Upper lobe of left lung (tissue), 6 donors: ENCODE data around the gene SUSD6. TPM values are rescaled to one million over a fixed set of nuclear protein-coding genes. Genes with fewer than 3 reads are reported as not detected.
A peak's percentile ranks its signal among the peaks of the same experiment; 100 is the strongest.

Experiments used
- ATAC-seq, 2 donors: fragments of 200-7000 bp; cut with Tn5 transposase; one replicate each; pipeline ENCODE4 v1.9.1; 2022; ENCODE audit warnings: mild to moderate bottlenecking in 2 of 2, moderate library complexity in 2 of 2; ENCODE audit not compliant: low FRiP score in 2 of 2
- DNase-seq, 2 donors: peaks; one replicate each; pipeline ENCODE4 v3.0.0-alpha.2; 2019 to 2020
- H3K27ac ChIP-seq, 4 donors: fragments of 200-600 bp; sonication (generic); one replicate each; pipeline ENCODE4 v1.5.1; 2016 to 2019
- H3K27me3 ChIP-seq, 4 donors: fragments of 200-600 bp; sonication (generic); one replicate each; pipeline ENCODE4 v1.5.1; 2017 to 2019
- H3K36me3 ChIP-seq, 4 donors: fragments of 200-600 bp; sonication (generic); one replicate each; pipeline ENCODE4 v1.5.1; 2016 to 2019
- H3K4me1 ChIP-seq, 4 donors: fragments of 200-600 bp; sonication (generic); one replicate each; pipeline ENCODE4 v1.5.1; 2018 to 2019
- H3K4me3 ChIP-seq, 4 donors: fragments of 200-600 bp; sonication (generic); one replicate each; pipeline ENCODE4 v1.5.1; 2017 to 2019; ENCODE audit warnings: mild to moderate bottlenecking in 2 of 4, moderate library complexity in 1 of 4
- H3K9me3 ChIP-seq, 4 donors: fragments of 200-600 bp; sonication (generic); one replicate each; pipeline ENCODE4 v1.5.1; 2018 to 2019
- CTCF ChIP-seq, 6 experiments: fragments of 450-650 bp in 4 of 6; fragments of 200-600 bp in 2 of 6; sonication (generic) in 2 of 6; IDR thresholded peaks; one replicate each; pipeline ENCODE4 v1.5.1; 2016 to 2019; ENCODE audit warnings: antibody characterized with exemption in 6 of 6
- EP300 ChIP-seq, 4 donors: sonication (generic); formaldehyde crosslinking; IDR thresholded peaks; one replicate each; pipeline ENCODE4 v1.5.1; 2017; ENCODE audit warnings: antibody characterized with exemption in 4 of 4, control low read depth in 2 of 4
- POLR2A ChIP-seq, 4 donors: fragments of 450-650 bp; IDR thresholded peaks; one replicate each; pipeline ENCODE4 v1.5.1; 2016 to 2017; ENCODE audit warnings: antibody characterized with exemption in 4 of 4, mild to moderate bottlenecking in 2 of 4
- POLR2AphosphoS5 ChIP-seq, 2 donors: sonication (generic); formaldehyde crosslinking; IDR thresholded peaks; one replicate each; pipeline ENCODE4 v1.5.1; 2017; ENCODE audit warnings: antibody characterized with exemption in 2 of 2
- WGBS, 2 donors: methylation state at CpG; one replicate each; pipeline ENCODE4 v1.1.5; 2017 to 2018; 5-methylcytosine and 5-hydroxymethylcytosine counted together
- total RNA-seq, 6 donors: library from RNA; depleted of rRNA in 4 of 6; stranded (reverse); fragments of >200 nt in 4 of 6; gene quantifications; one replicate each; pipeline versions ENCODE4 v1.1.0 to v1.2.1, GENCODE V29; 2016 to 2021
- donor health status: DM: no; HTN: no; CAD: no; lungs with moderate emphysema.
- donor health status: DM: no; HTN: yes; CAD: no; lungs with severe emphysema.

The SUSD6 gene
- total RNA-seq, 6 donors from 2014 or later: 63.4 to 90.4 (median 81.6) TPM

GRCh38 chr14:69754487-69754886 lies 143.1 kb downstream of the SUSD6 start:
- no peak for ATAC-seq
- no peak overlapping the region for H3K4me3 ChIP-seq
- H3K4me1 ChIP-seq: no peaks in the 10 kb centered on the region
- H3K36me3 ChIP-seq: no peaks in the 10 kb centered on the region
- TF ChIP-seq CTCF (IDR thresholded peaks at IDR 0.05): no peak
- TF ChIP-seq POLR2A (IDR thresholded peaks at IDR 0.05): no peak
- TF ChIP-seq POLR2AphosphoS5 (IDR thresholded peaks at IDR 0.05): no peak
- TF ChIP-seq EP300 (IDR thresholded peaks at IDR 0.05): no peak
- no peak for DNase-seq
- no peaks in the 10 kb centered on the region for H3K9me3 ChIP-seq
- no peak overlapping the region for H3K27ac ChIP-seq
- H3K27me3 ChIP-seq: no peaks in the 10 kb centered on the region
- WGBS, 2 donors: 94 to 97% methylated on average over 2 of the region's 2 CpGs

GRCh38 chr14:69755296-69755695 lies 143.9 kb downstream of the SUSD6 start:
- Histone ChIP-seq H3K36me3 (no peaks in the 10 kb centered on the region), H3K4me3 (no peak overlapping the region), H3K4me1 (no peaks in the 10 kb centered on the region), H3K9me3 (no peaks in the 10 kb centered on the region), H3K27ac (peak overlapping the region in 1 of 4 donors; percentile 16), H3K27me3 (no peaks in the 10 kb centered on the region)
- ATAC-seq: no peak
- TF ChIP-seq CTCF (IDR thresholded peaks at IDR 0.05): no peak
- no peak for TF ChIP-seq POLR2AphosphoS5 (IDR thresholded peaks at IDR 0.05)
- no peak for TF ChIP-seq POLR2A (IDR thresholded peaks at IDR 0.05)
- no peak for TF ChIP-seq EP300 (IDR thresholded peaks at IDR 0.05)
- no peak for DNase-seq

DNA sequence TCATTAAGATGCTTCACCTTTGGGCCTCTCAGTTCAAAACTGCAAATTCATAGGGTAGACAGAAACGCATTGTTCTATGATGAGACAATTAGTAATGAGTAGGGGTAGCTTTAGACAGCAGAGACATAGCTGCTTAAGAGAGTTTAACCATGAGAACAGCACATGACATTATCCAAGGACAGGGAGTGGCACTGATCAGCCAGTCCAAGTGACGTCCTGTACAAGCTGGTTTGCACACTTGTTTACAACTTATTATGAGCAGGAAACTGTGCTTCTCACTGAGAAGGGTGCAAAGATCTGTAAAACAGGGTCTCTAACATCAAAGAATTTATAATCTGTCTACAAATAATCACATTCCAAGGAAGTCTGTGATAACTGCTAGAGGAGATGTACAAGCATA lies 144.4 kb downstream of the SUSD6 start:
- Histone ChIP-seq H3K36me3 (no peaks in the 10 kb centered on the region), H3K9me3 (no peaks in the 10 kb centered on the region), H3K27ac (peak overlapping the region in 1 of 4 donors; percentile 16), H3K4me1 (no peaks in the 10 kb centered on the region), H3K27me3 (no peaks in the 10 kb centered on the region), H3K4me3 (no peak overlapping the region)
- TF ChIP-seq POLR2AphosphoS5 (IDR thresholded peaks at IDR 0.05) (no peak), POLR2A (IDR thresholded peaks at IDR 0.05) (no peak), EP300 (IDR thresholded peaks at IDR 0.05) (no peak), CTCF (IDR thresholded peaks at IDR 0.05) (no peak)
- DNase-seq (no peak), ATAC-seq (no peak)
- 47 to 67% methylated on average over 2 of the region's 2 CpGs for WGBS, 2 donors

- H3K9me3 ChIP-seq: no peaks in the 10 kb centered on the region
- 94 to 95% methylated on average over 3 of the region's 3 CpGs for WGBS, 2 donors
- H3K4me3 ChIP-seq: no peak overlapping the region
- no peak for TF ChIP-seq POLR2AphosphoS5 (IDR thresholded peaks at IDR 0.05)
- TF ChIP-seq POLR2A (IDR thresholded peaks at IDR 0.05): no peak
- no peak for TF ChIP-seq CTCF (IDR thresholded peaks at IDR 0.05)
- ATAC-seq: no peak
- no peak overlapping the region for H3K27ac ChIP-seq
- DNase-seq: no peak
- H3K27me3 ChIP-seq: no peaks in the 10 kb centered on the region
- H3K4me1 ChIP-seq: no peaks in the 10 kb centered on the region
- H3K36me3 ChIP-seq: no peaks in the 10 kb centered on the region
These were observed 144.9 kb downstream of the SUSD6 start for GRCh38 chr14:69756298-69756697.

DNA sequence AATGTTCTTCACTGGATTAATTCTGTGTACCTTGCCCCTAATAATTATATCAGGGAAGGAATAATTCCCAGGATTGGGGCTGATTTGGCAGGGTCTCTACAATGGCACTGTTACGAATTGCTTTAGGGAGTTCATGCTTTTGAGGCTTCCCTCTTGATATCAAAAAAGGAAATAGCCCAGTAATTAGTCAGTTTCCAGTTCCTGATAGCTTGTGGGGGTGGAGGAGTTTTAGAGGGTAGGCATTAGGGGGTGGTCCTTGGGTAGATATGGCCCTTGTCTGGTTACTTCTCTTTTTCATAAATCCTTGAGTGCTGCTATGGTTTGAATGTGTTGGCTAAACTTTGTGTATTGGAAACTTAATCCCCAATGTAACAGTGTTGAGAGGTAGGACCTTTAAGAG lies 149.4 kb downstream of the SUSD6 start:
- H3K4me1 ChIP-seq: peaks cover 0 to under 1% (median 0%) of the 10 kb centered on the region in 4 donors
- no peaks in the 10 kb centered on the region for H3K36me3 ChIP-seq
- DNase-seq: no peak
- no peaks in the 10 kb centered on the region for H3K9me3 ChIP-seq
- TF ChIP-seq POLR2A (IDR thresholded peaks at IDR 0.05): no peak
- ATAC-seq: no peak
- no peaks in the 10 kb centered on the region for H3K27me3 ChIP-seq
- 66 to 70% methylated on average over 1 of the region's 1 CpG for WGBS, 2 donors
- no peak overlapping the region for H3K27ac ChIP-seq
- H3K4me3 ChIP-seq: no peak overlapping the region
